HepG2 (cell line): ENCODE measurements around the gene SP6. TPM values are rescaled to one million over a fixed set of nuclear protein-coding genes. Genes with fewer than 3 reads are reported as not detected.

Source experiments
- ATAC-seq: fragments of 200-7000 bp; cut with Tn5 transposase; 3 replicates; pipeline ENCODE4 v1.9.1; 2020; ENCODE audit warnings: mild to moderate bottlenecking, moderate library complexity
- BruUV-seq: library from RNA; stranded (reverse); fragments of 400-500 nt; replicated peaks from 2 replicates; lab custom pipeline; 2021; lab: Mats Ljungman, UMichigan
- CTCF ChIA-PET: fragments of 300-600 bp; formaldehyde crosslinking; extraction: SDS; loops from one replicate; lab custom pipeline; 2021; ENCODE audit warnings: low total read pairs, inconsistent platforms, low intra/inter-chr PET ratio; lab: Yijun Ruan, JAX
- POLR2A ChIA-PET: fragments of 350-600 bp; sonication (Branson Sonifier 250); formaldehyde crosslinking; loops from one replicate; lab custom pipeline; 2020; ENCODE audit warnings: antibody characterized with exemption, inconsistent platforms; lab: Yijun Ruan, JAX
- DNase-seq: peaks from one replicate; pipeline ENCODE4 v3.0.0-alpha.2; 2015; ENCODE audit warnings: low spot score
- FAIRE-seq: peaks from 3 replicates; lab custom pipeline; 2011; peaks lifted over from hg19 to GRCh38; lab: Jason Lieb, UNC
- H2AFZ ChIP-seq: one replicate; pipeline ENCODE4 v1.6.1; 2011; ENCODE audit warnings: low read length, inconsistent platforms
- H3K27ac ChIP-seq: fragments of 300-600 bp; 3 replicates; pipeline ENCODE4 v1.8.0; 2011; ENCODE audit warnings: mixed run types, mild to moderate bottlenecking, mixed read lengths, low read length, inconsistent platforms; ENCODE audit not compliant: insufficient read depth; ENCODE audit errors: extremely low read length
- H3K27me3 ChIP-seq, 2 experiments: fragments of 200-600 bp in 1 of 2; 2 replicates in 1 of 2; 3 replicates in 1 of 2; pipeline versions ENCODE4 v1.6.0 to v1.8.0; 2011; ENCODE audit warnings: low read length in 2 of 2, mild to moderate bottlenecking in 2 of 2, moderate library complexity in 2 of 2, inconsistent platforms in 1 of 2; ENCODE audit not compliant: insufficient read depth in 2 of 2, control insufficient read depth in 1 of 2
- H3K36me3 ChIP-seq, 2 experiments: fragments of 200-600 bp in 1 of 2; replicated peaks in 1 of 2; 2 replicates in 1 of 2; 3 replicates in 1 of 2; pipeline versions ENCODE4 v1.5.1 to v1.8.0; 2011; ENCODE audit warnings: low read length in 2 of 2, inconsistent platforms in 1 of 2; ENCODE audit not compliant: insufficient read depth in 2 of 2, control insufficient read depth in 1 of 2
- H3K4me1 ChIP-seq: 2 replicates; pipeline ENCODE4 v1.5.1; 2012; ENCODE audit warnings: low read length, inconsistent platforms; ENCODE audit not compliant: insufficient read depth
- H3K4me2 ChIP-seq: 2 replicates; pipeline ENCODE4 v1.6.0; 2011; ENCODE audit warnings: low read depth, low read length, inconsistent platforms
- H3K4me3 ChIP-seq, 3 experiments: fragments of 200-600 bp in 1 of 3; sonication (generic), shearing (Covaris generic) in 1 of 3; replicated peaks in 1 of 3; 2 replicates each; pipeline ENCODE4 v1.5.1; 2011 to 2016; ENCODE audit warnings: low read length in 3 of 3, inconsistent platforms in 2 of 3, low read depth in 2 of 3, mild to moderate bottlenecking in 2 of 3, control low read depth in 1 of 3, mixed read lengths in 1 of 3; ENCODE audit not compliant: insufficient read depth in 1 of 3
- H3K79me2 ChIP-seq: one replicate; pipeline ENCODE4 v1.6.1; 2011; ENCODE audit warnings: low read length, inconsistent platforms; ENCODE audit not compliant: insufficient read depth
- H3K9ac ChIP-seq: 2 replicates; pipeline ENCODE4 v1.6.0; 2011; ENCODE audit warnings: mild to moderate bottlenecking, low read depth, low read length, inconsistent platforms; ENCODE audit not compliant: insufficient read depth
- H3K9me3 ChIP-seq: 2 replicates; pipeline ENCODE4 v1.5.1; 2012; ENCODE audit warnings: mild to moderate bottlenecking, low read length
- H4K20me1 ChIP-seq: 2 replicates; pipeline ENCODE4 v1.6.0; 2011; ENCODE audit warnings: inconsistent platforms, mild to moderate bottlenecking, low read length, moderate library complexity; ENCODE audit not compliant: insufficient read depth
- ATF7-NPFF ChIP-seq: sonication (generic); formaldehyde crosslinking; IDR thresholded peaks from 2 replicates; pipeline ENCODE4 v1.8.1; 2023; ENCODE audit warnings: mild to moderate bottlenecking, low read depth, missing genetic modification reagents, moderate library complexity
- EEA1 ChIP-seq: sonication (generic); formaldehyde crosslinking; IDR thresholded peaks from 2 replicates; pipeline ENCODE4 v1.5.1; 2020; ENCODE audit warnings: mild to moderate bottlenecking, missing genetic modification reagents, borderline replicate concordance
- FOXJ3 ChIP-seq: sonication (generic); formaldehyde crosslinking; IDR thresholded peaks from 2 replicates; pipeline ENCODE4 v1.4.0; 2020; ENCODE audit warnings: missing genetic modification reagents, mild to moderate bottlenecking, borderline replicate concordance
- ISX ChIP-seq: sonication (generic); formaldehyde crosslinking; conservative IDR thresholded peaks from 2 replicates; pipeline ENCODE4 v1.5.0; 2020; ENCODE audit warnings: missing genetic modification reagents
- NCOR1 ChIP-seq: fragments of 200-600 bp; sonication (generic); IDR thresholded peaks from 2 replicates; pipeline ENCODE4 v1.7.0; 2017; ENCODE audit warnings: antibody characterized with exemption, low read length, borderline replicate concordance
- NPAS2 ChIP-seq: sonication (generic); formaldehyde crosslinking; IDR thresholded peaks from 2 replicates; pipeline ENCODE4 v1.8.0; 2022; ENCODE audit warnings: mild to moderate bottlenecking, missing genetic modification reagents, borderline replicate concordance
- SIN3B ChIP-seq: fragments of 150-350 bp; IDR thresholded peaks from 2 replicates; pipeline ENCODE4 v1.6.1; 2014; ENCODE audit warnings: low read length
- SNAPC2 ChIP-seq: sonication (generic); formaldehyde crosslinking; IDR thresholded peaks from 2 replicates; pipeline ENCODE4 v1.8.1; 2022; ENCODE audit warnings: mild to moderate bottlenecking, missing genetic modification reagents
- STAG1 ChIP-seq: sonication (generic); formaldehyde crosslinking; IDR thresholded peaks from 2 replicates; pipeline ENCODE4 v1.4.0; 2020; ENCODE audit warnings: missing genetic modification reagents
- TOPORS ChIP-seq: sonication (generic); formaldehyde crosslinking; IDR thresholded peaks from 2 replicates; pipeline ENCODE4 v1.8.0; 2023; ENCODE audit warnings: mild to moderate bottlenecking, missing genetic modification reagents
- ZBTB42 ChIP-seq: sonication (generic); formaldehyde crosslinking; IDR thresholded peaks from 2 replicates; pipeline ENCODE4 v1.5.0; 2020; ENCODE audit warnings: mild to moderate bottlenecking, missing genetic modification reagents
- ZNF512B ChIP-seq: sonication (generic); formaldehyde crosslinking; IDR thresholded peaks from 2 replicates; pipeline ENCODE4 v1.5.1; 2020; ENCODE audit warnings: missing genetic modification reagents, mild to moderate bottlenecking, borderline replicate concordance
- ZNF576 ChIP-seq: sonication (generic); formaldehyde crosslinking; IDR thresholded peaks from 2 replicates; pipeline ENCODE4 v1.4.0; 2020; ENCODE audit warnings: mild to moderate bottlenecking, missing genetic modification reagents
- ZNF605 ChIP-seq: sonication (generic); formaldehyde crosslinking; IDR thresholded peaks from 2 replicates; pipeline ENCODE4 v1.8.0; 2022; ENCODE audit warnings: mild to moderate bottlenecking, missing genetic modification reagents
- ZNF615 ChIP-seq: sonication (generic); formaldehyde crosslinking; IDR thresholded peaks from 2 replicates; pipeline ENCODE4 v1.5.0; 2020; ENCODE audit warnings: mild to moderate bottlenecking, missing genetic modification reagents, borderline replicate concordance
- ZNF768 ChIP-seq: sonication (generic); formaldehyde crosslinking; IDR thresholded peaks from 2 replicates; pipeline ENCODE4 v1.4.0; 2020; ENCODE audit warnings: missing genetic modification reagents
- ZNF776 ChIP-seq: sonication (generic); formaldehyde crosslinking; IDR thresholded peaks from 2 replicates; pipeline ENCODE4 v1.4.0; 2020; ENCODE audit warnings: mild to moderate bottlenecking, missing genetic modification reagents
- ZSCAN22 ChIP-seq: sonication (generic); formaldehyde crosslinking; IDR thresholded peaks from 2 replicates; pipeline ENCODE4 v1.4.0; 2020; ENCODE audit warnings: mild to moderate bottlenecking, missing genetic modification reagents
- WGBS: methylation state at CpG from one replicate; pipeline ENCODE4 v1.1.6; 2017; ENCODE audit warnings: low lambda C conversion rate; 5-methylcytosine and 5-hydroxymethylcytosine counted together
- in situ Hi-C: cut with HindIII; loops from 2 replicates; pipeline ENCODE4 v1.10.0; 2017; ENCODE audit warnings: low pct_unique_long_range_greater_than_20kb; ENCODE audit not compliant: extremely low pct_ligation_motif_present
- intact Hi-C: fragments of 100-400 bp; cut with micrococcal nuclease; formaldehyde crosslinking; loops from one replicate; pipeline ENCODE4 v1.10.0; 2022; ENCODE audit not compliant: unreplicated experiment
- polyA plus RNA-seq, 8 experiments: library from polyadenylated mRNA; depleted of rRNA in 3 of 8; stranded (reverse) in 7 of 8; unstranded in 1 of 8; fragments of >200 nt; fragmentation: Illumina TruSeq in 4 of 8; extraction: Trizol in 4 of 8; gene quantifications; 2 replicates each; pipeline versions ENCODE4 v1.2.1 to v1.2.3, GENCODE V29; 2011 to 2016; ENCODE audit warnings: low read depth in 4 of 8, missing spikeins in 1 of 8, mixed read lengths in 1 of 8; ENCODE audit not compliant: insufficient read depth in 1 of 8
- total RNA-seq, 5 experiments: library from RNA; depleted of rRNA; stranded (reverse); fragments of >200 nt; fragmentation: Illumina TruSeq; extraction: Trizol; gene quantifications; 2 replicates each; pipeline ENCODE4 v1.2.3, GENCODE V29; 2016; ENCODE audit warnings: low read depth in 1 of 5
- TF ChIP-seq, protein P1 (sequence below): sonication (generic); formaldehyde crosslinking; IDR thresholded peaks from 2 replicates; pipeline ENCODE4 v1.4.0; 2020; ENCODE audit warnings: missing genetic modification reagents, borderline replicate concordance

Gene SP6
- total and polyA plus RNA-seq, 2 of the 13 experiments (the other 11 are each of a cell fraction or from before 2014, with no cell fraction given) = 0.07 TPM

DNA sequence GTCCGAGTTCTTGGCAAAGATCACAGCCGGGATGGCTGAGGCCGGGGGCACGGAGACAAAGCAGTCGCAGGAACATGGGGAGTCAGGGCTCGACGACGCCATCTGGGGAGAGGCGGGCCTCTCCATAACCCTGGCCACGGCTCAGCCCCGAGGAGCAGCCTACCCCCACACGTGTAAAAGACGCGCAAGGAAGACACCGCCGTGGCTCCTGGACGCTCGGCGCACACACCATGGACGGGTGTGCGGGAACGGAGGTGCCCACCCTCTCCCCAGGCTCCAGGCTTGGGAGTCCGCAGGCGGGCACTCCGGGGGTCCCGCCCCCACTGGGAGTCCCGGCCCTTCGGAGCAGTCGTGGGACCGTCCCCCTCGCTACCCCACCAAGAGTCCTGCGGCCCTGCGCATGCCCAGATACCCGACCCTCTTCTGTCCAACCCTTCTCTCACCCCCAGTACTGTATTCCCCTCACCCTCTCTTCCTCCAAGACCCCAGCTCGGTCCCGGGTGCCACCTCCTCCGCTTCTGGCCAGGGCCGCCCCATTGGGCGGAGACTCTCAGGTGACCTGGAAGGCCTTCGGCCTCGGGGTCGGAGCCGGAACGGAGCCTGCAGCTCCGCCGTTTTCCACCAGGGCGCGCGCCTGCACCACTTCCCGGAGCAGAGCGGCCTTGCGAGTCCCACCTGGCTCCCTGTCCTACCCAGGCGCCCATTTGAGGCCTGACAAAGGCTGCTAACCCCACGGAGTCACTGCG is 10.0 kb downstream of the SP6 start, which contains the start of gene SCRN2:
Gene SCRN2 (minus strand): TSS at position 532 of the 746 bp plus-strand sequence. CDS start 430 bp downstream, at position 102.
- Histone ChIP-seq H3K79me2 (peaks cover 10% of the 10 kb centered on the region), H3K4me2 (peak within 1 kb of the TSS; percentile 89), H3K27me3 (no peaks in the 10 kb centered on the region; a peak in 1 of 5 replicates), H4K20me1 (no peaks in the 10 kb centered on the region), H3K27ac (peak within 1 kb of the TSS; percentile 66), H3K4me3 (peak within 1 kb of the TSS; percentile 80 to 95 (median 84)), H3K9ac (peak within 1 kb of the TSS; percentile 84), H3K9me3 (no peaks in the 10 kb centered on the region), H2AFZ (peak within 1 kb of the TSS; percentile 42), H3K36me3 (no peaks in the 10 kb centered on the region; a peak in 2 of 5 replicates), H3K4me1 (peaks cover 72% of the 10 kb centered on the region)
- in situ Hi-C loops = loop anchor here (5.0 kb wide), 2 partner anchors 51 to 176 kb away; no protein-coding TSS in a partner anchor
- ATAC-seq (peak; percentile 86), FAIRE-seq (peak; percentile 83), DNase-seq (peak; percentile 87)
- ChIA-PET POLR2A (interaction anchor here (0.9 to 2.8 kb wide), 17 partner anchors 10 to 192 kb away, joined by 3 to 56 read pairs (median 5); partner anchors contain the start of genes CDK5RAP3, KPNB1, LRRC46 and MRPL10), CTCF (interaction anchor here (0.6 to 5.6 kb wide), 4 partner anchors 48 to 177 kb away, joined by 3 to 162 read pairs (median 7); partner anchors contain the start of genes CDK5RAP3 and SP2)
- TSS peak; percentile 88 for BruUV-seq
- intact Hi-C loops = loop anchor here (1.0 kb wide), 4 partner anchors 49 to 177 kb away; no protein-coding TSS in a partner anchor
- under 1% methylated on average over 48 of the region's 55 CpGs for WGBS
- TF ChIP-seq ISX (CRISPR knock-in tag) (no peak), ZNF576 (CRISPR knock-in tag) (no peak), ZNF768 (peak; percentile 36; the same call in 1 of the 2 replicates), ZBTB42 (CRISPR knock-in tag) (peak; percentile 21; the same call in 1 of the 2 replicates), STAG1 (CRISPR knock-in tag) (peak; percentile 98), FOXJ3 (CRISPR knock-in tag) (peak; percentile 59; the same call in 1 of the 2 replicates), SNAPC2 (CRISPR knock-in tag) (0 out of 2 replicates have a peak, but pooled peaks have one; percentile 18), NPAS2 (CRISPR knock-in tag) (no peak), NCOR1 (no peak), ZNF776 (CRISPR knock-in tag) (peak; percentile 84; the same call in 1 of the 2 replicates), ATF7-NPFF (CRISPR knock-in tag) (peak; percentile 29; the same call in 1 of the 2 replicates), TOPORS (CRISPR knock-in tag) (no peak), SIN3B (no peak), ZNF512B (CRISPR knock-in tag) (no peak; the same call in 1 of the 2 replicates), EEA1 (CRISPR knock-in tag) (peak; percentile 60; the same call in 1 of the 2 replicates), ZNF615 (CRISPR knock-in tag) (no peak), ZNF605 (peak; percentile 85; the same call in 1 of the 2 replicates), ZSCAN22 (no peak)
- TF ChIP-seq, protein P1, sequence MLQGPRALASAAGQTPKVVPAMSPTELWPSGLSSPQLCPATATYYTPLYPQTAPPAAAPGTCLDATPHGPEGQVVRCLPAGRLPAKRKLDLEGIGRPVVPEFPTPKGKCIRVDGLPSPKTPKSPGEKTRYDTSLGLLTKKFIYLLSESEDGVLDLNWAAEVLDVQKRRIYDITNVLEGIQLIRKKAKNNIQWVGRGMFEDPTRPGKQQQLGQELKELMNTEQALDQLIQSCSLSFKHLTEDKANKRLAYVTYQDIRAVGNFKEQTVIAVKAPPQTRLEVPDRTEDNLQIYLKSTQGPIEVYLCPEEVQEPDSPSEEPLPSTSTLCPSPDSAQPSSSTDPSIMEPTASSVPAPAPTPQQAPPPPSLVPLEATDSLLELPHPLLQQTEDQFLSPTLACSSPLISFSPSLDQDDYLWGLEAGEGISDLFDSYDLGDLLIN (CRISPR knock-in tag) = no peak; the same call in 1 of the 2 replicates
